A673 (cell line): ENCODE results near the gene PEX11G.

Experiments
- CTCF ChIP-seq: fragments of 300-800, 200-600 bp; sonication (generic); conservative IDR thresholded peaks from 2 replicates; pipeline ENCODE4 v1.5.1; 2017; ENCODE audit warnings: low read depth, mild to moderate bottlenecking, antibody characterized with exemption, low read length, moderate library complexity, mixed read lengths
- EZH2 ChIP-seq: fragments of 200-600 bp; sonication (generic); IDR thresholded peaks from 2 replicates; pipeline ENCODE4 v1.6.1; 2017; ENCODE audit warnings: borderline replicate concordance, low read depth, mild to moderate bottlenecking, mixed read lengths, antibody characterized with exemption, low read length; ENCODE audit not compliant: poor library complexity, severe bottlenecking

GRCh38 chr19:7471696-7472615 lies 16.9 kb downstream of the PEX11G start:
- TF ChIP-seq CTCF, result no peak
- no peak for TF ChIP-seq EZH2
